NCI-H1092 treated with DMSO at 0.1 percent for 48 hours (cell line): ENCODE measurements around the gene GPR42.
"Not testable (repeated sequence)": the region's sequence is repeated elsewhere in the genome, so short reads cannot be mapped to it uniquely, and the experiment has no call there.

ENCODE experiments used
- DNase-seq: peaks from one replicate; lab custom pipeline; 2025; lab: John Stamatoyannopoulos, UW

GPR42 gene

DNA sequence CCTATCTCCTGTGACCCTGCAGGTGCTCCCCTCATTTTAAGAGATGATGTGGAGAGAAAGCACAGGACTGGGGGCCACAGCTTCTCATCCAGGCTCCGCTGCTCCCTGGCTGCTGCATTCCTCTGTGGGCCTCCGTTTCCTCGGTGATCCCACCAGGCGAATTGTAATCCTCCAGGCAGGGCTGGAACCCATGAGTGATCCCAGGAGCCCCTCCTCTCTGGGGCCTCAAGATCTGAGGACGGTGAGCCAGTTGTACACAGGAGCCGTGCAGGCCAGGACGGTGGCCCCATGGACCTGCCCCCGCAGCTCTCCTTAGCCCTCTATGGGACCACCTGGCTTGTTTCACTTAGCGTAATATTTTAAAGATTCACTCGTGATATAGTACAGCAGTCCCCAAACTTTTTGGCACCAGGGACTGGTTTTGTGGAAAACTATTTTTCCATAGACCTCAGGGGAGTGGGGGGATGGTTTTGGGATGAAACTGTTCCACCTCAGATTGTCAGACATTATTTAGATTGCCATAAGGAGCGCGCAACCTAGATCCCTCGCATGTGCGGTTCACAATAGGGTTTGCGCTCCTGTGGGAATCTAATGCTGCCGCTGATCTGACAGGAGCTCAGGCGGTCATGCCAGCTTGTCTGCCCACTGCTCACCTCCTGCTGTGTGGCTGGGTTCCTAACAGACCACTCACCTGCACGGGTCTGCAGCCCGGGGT, 7.0 kb upstream of the GPR42 start:
- DNase-seq = no peak

DNA sequence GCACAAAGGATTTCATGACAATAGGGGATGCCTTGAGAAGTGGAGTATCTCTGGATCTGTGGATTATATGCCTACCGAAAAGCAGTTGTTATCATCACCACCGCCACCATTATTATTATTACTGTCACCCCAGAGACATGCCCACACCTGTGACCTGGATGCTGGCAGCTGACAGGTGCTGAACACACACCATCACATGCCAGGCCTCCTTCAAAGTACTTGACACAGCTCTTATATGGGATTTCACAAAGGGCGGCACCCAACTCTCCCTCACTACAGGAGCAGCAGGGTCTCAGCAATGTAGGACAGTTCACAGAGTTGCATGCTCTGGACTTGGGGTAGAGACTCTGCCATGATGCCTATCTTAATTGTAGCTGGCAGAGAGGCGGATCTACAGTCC, 5.6 kb upstream of the GPR42 start:
- DNase-seq = no peak

DNA sequence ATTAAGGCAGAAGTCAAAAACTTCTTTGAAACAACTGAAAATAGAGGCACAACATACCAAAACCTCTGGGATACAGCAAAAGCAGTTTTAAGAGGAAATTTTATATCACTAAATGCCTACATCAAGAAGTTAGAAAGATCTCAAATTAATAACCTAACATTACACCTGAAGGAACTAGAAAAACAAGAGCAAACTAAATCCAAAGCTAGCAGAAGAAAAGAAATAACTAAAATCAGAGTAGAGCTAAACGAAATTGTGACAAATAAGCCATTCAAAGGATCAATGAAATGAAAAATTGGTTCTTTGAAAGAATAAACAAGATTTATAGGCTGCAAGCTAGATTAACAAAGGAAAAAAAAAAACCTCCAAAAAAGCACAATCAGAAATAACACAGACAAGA, 2.5 kb upstream of the GPR42 start:
- DNase-seq = no peak

DNA sequence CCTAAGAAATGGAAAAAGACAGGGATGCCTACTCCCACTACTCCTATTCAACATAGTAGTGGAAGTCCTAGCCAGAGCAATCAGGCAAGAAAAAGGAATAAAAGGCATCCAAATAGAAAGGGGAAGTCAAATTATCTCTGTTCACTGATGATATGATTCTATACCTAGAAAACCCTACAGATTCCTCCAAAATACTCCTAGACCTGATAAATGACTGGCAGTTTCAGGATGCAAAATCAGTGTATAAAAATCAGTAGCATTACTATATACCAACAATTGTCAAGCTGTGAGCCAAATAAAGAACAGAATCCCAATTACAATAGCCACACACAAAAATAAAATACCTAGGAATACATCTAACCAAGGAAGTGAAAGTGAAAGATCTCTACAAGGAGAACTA, 1.3 kb upstream of the GPR42 start:
- no peak for DNase-seq

DNA sequence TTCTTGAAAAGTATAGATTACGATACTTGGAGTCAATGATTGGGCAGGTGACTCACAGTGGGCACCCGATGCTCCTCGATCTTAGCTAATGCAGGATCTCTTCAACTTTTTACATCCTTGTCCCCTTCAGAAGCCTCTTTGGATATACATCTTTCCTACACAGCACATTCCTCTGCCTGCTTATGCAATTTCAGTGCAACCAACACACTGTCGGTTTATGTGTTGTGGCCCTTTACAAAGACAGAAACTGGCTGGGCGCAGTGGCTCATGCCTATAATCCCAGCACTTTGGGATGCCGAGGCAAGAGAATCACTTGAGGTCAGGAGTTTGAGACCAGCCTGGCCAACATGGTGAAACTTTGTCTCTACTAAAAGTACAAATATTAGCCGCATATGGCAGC, 2.6 kb downstream of the GPR42 start:
- no peak for DNase-seq

DNA sequence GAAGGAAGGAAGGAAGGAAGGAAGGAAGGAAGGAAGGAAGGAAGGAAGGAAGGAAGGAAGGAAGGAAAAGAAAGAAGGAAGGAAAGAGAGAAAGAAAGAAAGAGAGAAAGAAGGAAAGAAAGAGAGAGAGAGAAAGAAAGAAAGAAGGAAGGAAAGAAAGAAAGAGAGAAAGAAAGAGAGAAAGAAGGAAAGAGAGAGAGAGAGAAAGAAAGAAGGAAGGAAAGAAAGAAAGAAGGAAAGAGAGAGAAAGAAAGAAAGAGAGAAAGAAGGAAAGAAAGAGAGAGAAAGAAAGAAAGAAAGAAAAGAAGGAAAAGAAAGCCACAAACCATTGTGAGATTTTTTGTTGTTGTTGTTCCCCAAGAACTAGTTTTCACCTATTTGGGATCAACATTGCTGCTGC, 3.2 kb downstream of the GPR42 start:
- not testable (repeated sequence) for DNase-seq

DNA sequence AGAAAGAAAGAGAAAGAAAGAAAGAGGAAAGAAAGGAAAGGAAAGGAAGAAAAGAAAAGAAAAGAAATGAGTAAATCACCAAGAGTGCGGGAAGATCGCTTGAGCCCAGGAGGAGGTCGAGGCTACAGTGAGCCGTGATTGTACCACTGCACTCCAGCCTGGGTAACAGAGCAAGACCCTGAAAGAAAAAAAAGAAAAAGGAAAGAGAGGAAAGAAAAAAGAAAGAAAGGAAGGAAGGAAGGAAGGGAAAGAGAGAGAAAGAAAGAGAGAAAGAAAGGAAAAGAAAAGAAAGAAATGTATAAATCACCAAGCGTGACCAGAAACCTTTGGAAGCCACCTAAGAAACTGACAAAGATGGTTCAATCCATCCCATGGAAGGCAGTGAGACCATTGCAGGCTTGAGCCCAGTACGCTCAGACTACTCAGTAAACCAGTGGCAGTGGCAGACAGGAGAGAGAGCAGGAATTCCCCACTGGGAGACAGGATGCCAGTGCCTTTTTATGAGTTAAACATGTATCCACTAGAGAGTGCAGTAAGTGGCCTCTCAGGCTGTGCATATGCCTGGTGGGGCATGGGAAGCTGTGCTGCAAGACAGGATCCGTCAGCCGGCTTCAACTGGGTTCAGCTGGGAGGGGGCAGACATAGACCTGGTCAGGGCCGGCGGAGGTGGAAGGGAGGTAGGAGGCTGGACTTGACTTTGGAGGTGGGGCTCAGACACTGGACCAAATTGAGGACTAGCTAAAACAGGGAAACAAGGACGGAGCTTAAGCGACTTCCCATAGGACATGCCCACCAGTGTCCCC, 4.8 kb downstream of the GPR42 start:
- no peak for DNase-seq

DNA sequence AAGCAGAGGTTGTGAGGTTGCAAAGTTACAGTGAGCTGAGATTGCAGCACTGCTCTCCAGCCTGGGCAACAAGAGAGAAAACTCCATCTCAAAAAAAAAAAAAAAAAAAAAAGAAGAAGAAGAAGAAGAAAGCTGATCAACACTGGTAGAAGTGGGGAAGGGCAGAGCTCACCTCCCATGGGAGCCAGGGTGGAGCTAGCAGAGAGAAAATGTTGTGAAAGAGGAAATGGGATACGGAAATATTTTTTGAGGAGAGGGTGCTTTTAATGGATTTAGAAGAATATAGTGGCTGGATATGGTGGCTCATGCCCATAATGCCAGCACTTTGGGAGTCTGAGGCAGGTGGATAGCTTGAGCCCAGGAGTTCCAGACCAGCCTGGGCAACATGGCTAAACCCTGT, 6.8 kb downstream of the GPR42 start:
- DNase-seq = no peak

DNA sequence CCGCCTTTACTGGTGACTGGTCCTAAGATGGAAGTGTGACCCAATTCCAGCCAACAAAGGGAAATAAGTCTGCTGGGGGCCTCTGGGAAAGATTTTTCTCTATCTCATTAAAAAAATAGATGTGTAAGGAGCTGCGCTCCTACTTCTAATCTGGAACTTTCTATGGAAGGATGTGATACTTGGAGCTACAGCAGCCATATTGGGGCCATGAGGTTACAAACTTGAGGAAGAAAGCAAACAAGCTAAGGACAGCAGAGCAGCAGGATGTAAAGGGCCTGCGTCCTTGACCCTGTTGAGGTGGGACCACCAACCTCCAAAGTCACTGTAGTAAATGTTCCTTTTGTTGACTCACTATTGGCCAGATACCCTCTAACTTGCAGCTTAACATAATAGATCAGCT, 7.5 kb downstream of the GPR42 start:
- DNase-seq = no peak

DNA sequence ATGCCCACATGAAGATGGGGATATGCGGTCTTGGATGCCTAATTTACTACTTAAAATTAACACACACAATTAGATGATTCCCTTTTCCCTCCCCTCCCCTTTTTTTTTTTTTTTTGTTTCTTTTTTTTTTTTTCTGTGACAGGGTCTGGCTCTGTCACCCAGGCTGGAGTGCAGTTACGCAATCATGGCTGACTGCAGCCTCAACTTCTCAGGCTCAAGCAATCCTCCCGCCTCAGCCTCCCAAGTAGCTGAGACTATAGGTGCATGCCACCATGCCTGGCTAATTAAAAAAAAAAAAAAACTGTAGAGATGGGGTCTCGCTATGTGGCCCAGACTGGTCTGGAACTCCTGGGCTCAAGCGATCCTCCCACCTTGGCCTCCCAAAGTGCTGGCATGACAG, 8.7 kb downstream of the GPR42 start:
- DNase-seq = not testable (repeated sequence)

DNA sequence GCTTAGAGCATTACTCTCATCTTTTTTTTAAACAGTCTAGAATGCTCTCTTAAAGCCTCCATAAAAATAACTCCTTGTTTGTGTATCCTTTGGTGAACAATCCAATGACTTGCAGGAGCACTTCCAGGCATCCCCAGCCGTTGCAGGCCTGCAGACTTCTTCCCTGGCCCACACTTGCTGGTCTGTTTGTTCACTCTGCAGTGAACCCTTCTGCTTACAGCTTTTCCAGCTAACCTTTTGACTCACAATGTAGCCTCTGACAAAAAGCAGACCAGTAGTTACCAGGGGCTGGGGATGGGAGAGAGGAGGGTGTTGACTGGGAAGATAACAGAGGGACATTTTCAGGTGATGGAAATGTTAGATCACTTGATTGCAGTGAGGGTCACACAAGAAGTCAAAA, 9.1 kb downstream of the GPR42 start:
- no peak for DNase-seq

DNA sequence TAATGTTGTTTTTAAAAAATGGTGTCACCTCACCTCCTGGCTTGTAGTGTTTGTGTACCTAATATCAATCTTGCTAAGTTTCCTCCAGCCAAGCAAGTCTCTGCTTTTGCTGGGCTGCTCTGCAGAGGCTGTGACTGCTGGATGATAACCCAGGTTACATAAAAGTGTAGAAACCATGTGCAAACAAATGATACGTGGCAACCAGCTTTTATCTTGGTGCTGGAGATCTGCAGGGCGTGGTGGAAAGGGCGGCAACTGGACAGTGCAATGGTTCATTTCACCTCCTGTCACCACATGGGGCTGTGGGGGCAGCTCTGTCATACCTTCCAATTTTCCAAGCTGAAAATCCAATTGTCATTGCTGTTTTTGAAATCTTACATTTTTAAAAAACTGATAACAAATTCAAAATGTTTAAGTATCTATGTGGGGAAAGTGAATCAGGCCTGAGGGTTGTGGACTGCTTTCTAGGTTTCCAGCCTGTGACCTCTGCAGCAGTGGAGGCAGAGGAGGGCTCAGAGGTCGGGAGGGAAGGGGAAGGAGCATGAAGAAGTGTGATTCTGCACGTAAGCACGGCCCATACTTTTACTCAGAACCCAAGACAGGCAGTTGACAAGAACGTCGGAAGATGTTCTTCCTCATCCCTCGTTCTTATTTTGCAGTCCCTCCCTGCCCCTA, 9.7 kb downstream of the GPR42 start:
- no peak for DNase-seq

DNA sequence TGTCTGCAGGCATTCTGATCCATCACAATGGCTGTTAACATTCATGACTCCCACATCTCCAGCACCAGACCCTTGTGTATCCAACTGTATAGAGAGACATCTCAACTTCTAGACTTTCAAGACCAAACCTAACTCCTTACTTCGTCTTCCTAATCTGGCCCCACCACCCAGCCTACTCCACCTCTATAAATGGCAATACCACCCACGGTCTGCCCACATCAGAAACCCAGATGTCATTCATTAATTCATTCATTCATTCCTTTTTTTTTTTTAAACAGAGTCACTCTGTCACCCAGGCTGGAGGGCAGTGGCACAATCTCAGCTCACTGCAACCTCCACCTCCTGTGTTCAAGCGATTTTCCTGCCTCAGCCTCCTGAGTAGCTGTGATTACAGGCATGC, 10.4 kb downstream of the GPR42 start:
- no peak for DNase-seq

DNA sequence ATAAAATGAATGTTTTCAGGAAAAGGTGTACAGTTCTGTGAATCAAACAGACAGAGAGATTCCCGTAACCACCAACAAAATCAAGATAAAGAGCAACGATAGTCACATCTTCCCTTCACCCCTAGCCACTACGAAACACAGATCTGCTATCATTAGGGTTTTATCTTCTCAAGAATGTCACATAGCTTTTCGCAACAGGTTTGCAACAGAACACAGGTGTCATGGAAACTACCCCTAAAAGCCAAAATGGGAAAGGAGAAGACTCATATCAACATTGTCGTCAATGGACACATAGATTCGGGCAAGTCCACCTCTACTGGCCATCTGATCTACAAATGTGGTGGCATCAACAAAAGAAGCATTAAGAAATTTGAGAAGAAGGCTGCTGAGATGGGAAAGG, 11.1 kb downstream of the GPR42 start:
- no peak for DNase-seq

DNA sequence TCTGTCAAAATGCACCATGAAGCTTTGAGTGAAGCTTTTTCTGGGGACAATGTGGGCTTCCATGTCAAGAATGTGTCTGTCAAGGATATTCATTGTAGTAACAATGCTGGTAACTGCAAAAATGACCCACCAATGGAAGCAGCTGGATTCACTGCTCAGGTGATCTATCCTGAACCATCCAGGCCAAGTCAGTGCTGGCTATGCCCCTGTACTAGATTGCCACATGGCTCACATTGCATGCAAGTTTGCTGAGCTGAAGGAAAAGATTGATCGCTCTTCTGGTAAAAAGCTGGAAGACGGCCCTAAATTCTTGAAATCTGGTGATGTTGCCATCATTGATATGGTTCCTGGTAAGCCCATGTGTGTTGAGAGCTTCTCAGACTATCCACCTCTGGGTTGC, 12.7 kb downstream of the GPR42 start:
- DNase-seq = no peak

DNA sequence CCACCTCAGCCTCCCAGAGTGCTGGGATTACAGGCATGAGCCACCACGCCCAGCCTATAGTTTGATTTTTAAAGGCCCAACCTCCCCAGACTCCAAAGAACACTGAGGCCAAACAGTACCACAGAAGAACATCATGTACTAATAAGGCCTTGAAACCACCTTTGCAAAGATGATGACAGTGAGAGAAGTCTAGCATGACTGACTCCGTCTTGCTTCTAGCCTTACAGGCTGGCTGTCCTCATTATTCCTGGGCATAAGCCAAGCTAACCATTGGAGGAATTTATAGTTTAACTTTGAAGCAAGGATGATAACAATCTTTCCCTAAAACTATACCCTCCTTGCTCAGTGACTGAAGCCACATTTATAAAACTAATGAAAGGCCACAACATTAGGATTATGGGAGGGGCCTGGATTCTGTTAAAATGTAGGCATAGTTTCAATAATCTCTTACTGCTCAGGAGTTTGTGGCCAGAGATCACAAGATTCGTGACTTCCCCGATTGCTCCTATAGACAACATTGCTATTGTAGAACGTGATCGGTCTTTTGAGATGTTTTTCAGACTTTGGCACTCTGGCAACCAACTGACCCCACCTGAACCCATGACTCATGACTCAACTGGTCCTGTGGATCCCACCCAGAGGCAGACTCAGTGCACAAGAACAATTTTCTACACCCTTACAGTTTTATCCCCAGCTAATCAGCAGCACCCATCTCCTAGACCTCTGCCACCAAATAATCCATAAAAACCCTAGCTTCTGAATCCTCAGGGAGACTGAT, 17.6 kb downstream of the GPR42 start:
- no peak for DNase-seq

DNA sequence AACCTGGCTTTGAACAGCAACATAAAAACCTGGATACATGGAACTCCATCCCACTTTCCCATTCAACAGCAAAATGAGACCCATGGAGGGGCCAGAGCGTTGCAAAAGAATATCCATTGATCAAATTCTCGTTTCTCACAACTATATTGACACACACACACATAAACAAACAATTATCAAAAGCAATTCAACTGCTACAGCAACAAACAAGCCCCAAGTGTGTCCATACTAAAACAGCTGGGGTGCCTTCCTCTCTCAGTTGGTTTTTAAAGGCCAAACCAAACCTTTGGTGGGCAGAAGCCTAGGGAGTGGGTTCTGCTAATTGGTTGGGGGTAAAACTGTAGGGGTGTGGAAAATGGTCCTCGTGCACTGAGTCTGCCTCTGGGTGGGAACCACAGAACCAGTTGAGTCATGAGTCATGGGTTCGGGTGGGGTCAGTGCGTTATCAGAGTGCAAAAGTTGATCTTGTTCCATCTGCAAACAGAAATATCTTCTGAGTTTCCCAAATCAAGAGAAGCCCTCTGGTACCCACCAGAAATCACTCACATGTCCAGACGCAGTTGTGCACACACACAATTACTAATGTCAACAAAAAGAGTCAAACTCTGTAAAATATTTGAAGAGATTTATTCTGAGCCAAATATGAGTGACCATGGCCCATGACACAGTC, 18.5 kb downstream of the GPR42 start:
- DNase-seq = no peak

DNA sequence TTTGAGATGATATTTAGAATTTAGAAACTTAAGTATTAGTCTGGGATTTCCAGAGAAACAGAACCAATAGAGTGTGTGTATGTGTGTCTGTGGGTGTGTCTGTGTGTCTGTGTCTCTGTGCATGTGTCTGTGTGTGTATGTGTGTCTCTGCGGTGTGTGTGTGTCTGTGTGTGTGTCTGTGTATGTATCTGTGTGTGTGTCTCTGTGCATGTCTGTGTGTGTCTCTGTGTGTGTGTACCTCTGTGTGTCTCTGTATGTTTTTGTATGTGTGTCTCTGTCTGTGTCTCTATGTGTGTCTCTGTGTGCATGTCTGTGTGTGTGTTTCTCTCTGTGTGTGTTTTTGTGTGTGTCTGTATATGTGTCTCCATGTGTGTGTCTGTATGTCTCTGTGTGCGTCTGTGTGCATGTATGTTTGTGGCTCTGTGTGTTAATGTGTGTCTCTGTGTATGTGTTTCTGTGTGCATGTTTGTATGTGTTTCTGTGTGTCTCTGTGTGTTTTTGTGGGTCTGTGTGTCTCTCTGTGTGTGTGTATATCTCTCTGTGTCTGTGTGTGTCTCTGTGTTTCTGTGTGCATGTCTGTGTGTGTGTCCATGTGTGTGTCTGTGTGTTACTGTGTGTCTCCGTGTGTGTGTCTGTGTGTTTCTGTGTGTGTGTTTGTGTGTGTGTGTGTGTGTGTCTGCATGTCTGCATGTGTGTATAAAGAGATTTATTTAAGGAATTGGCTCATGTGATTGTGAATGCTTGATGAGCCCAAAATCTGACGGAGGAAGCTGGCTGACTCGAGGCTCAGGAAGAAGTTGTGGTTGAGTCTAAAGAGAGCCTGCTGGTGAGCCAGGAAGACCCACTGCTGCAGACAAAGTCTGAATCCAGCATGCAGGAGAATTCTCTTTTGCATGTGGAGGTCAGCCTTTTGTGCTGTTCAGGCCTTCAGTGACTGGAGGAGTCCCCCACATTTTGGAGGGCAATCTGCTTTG, 22.2 kb downstream of the GPR42 start:
- DNase-seq = no peak

DNA sequence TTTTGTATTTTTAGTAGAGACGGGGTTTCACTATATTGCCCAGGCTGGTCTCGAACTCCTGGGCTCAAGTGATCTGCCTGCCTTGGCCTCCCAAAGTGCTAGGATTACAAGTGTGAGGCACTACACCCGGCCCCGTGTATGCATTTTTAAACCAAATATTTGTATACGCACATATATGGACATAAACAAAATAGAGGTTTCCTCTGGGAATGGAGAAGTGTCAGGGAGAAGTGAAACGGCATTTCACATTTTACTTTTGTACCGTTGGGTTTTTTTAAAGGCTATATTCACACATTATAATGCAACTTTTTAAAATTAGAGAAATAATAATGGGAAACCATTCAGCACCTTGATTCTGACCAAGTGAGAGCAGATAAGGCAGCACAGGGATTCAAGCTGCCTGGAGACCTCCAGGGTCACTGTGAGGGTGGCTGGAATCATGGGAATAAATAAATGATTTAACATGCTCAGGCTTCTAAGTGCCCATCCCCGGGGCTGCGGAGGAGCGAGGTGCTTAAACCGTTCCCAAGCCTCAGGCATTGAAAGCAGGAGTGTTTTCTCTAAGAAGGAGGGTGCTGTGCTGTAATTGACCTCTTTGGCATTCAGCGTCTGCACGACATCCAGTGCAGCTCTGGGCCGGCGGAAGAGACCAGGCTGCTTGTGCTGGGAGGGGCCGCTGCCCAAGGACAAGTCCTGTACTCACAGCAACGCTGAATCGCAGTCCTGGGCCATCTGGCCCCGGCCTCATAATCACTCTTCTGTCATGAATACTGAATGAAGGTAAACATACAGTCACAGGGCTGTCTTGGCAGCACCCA, 24.7 kb downstream of the GPR42 start:
- DNase-seq = no peak
